Type B pancreatic cell (in vitro differentiated cells): ENCODE data around the gene PERM1. TPM values are rescaled to one million over a fixed set of nuclear protein-coding genes. Genes with fewer than 3 reads are reported as not detected.

Source experiments
- DNase-seq: peaks from one replicate; pipeline ENCODE4 v3.0.0; 2021; ENCODE audit warnings: mixed read lengths; ENCODE audit not compliant: unreplicated experiment; ENCODE audit errors: extremely low spot score
- H3K27ac Mint-ChIP-seq: 2 replicates; pipeline ENCODE4 v1.8.0; 2021; ENCODE audit warnings: mild to moderate bottlenecking, mixed read lengths
- H3K27me3 Mint-ChIP-seq: 2 replicates; pipeline ENCODE4 v1.8.0; 2021; ENCODE audit warnings: mixed read lengths
- H3K36me3 Mint-ChIP-seq: 2 replicates; pipeline ENCODE4 v1.8.0; 2021; ENCODE audit warnings: mixed read lengths
- H3K4me1 Mint-ChIP-seq: one replicate; pipeline ENCODE4 v1.8.0; 2021; ENCODE audit warnings: mixed read lengths; ENCODE audit not compliant: unreplicated experiment
- H3K4me3 Mint-ChIP-seq: 2 replicates; pipeline ENCODE4 v1.8.0; 2021; ENCODE audit warnings: mild to moderate bottlenecking, mixed read lengths
- H3K9me3 Mint-ChIP-seq: 2 replicates; pipeline ENCODE4 v1.8.0; 2021; ENCODE audit warnings: mixed read lengths
- total RNA-seq: library from RNA; stranded (reverse); gene quantifications from 2 replicates; pipeline ENCODE4 v1.2.1, GENCODE V29; 2021; ENCODE audit warnings: low replicate concordance
- TF ChIP-seq, protein P1 (sequence below): fragments of 200-600 bp; sonication (generic); conservative IDR thresholded peaks from 2 replicates; pipeline ENCODE4 v1.5.0; 2021; ENCODE audit warnings: antibody characterized with exemption, mild to moderate bottlenecking

Gene PERM1
- total RNA-seq, 1 donor from 2014 or later = 0.34 TPM

DNA sequence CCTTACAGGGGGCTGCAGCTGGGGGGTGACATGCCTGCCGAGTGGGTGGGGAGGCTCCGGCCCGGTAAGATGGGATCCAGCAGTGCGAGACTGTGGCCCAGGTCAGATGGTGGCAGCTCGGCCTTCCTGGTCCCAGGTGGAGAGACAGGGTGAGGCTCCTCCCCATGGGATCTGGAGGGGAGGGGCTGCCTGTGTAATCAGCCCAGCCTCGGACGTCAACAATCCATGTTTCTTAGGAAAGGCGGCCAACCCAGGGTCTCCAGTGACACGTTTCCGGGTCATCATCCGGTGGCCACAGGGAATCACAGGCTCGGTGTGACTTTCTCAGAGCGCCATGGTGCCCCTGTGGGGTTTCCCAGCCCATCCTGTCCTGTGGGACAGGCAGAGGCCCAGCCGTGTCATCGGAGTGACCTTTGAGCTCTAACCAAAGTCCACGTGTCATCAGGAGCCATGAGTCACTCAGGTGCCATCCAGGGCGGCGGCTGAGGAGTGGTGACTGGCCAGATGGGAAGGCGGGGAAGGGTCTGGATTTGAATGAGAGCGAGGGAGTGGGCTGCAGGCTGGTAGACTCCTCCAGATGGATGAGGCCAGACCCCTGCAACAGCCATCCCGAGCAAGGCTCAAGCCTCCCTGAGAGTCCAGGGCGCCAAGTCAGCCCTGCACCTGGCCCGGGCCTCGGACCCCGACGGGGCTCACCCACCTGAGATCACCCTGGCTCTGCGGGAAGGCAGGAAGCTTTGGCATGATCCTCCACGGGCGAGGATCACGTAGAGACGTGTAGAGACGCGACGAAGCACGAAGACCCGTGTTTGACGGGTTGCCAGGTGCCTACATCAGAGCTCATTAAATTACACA, 24.6 kb upstream of the PERM1 start:
- TF ChIP-seq, protein P1, sequence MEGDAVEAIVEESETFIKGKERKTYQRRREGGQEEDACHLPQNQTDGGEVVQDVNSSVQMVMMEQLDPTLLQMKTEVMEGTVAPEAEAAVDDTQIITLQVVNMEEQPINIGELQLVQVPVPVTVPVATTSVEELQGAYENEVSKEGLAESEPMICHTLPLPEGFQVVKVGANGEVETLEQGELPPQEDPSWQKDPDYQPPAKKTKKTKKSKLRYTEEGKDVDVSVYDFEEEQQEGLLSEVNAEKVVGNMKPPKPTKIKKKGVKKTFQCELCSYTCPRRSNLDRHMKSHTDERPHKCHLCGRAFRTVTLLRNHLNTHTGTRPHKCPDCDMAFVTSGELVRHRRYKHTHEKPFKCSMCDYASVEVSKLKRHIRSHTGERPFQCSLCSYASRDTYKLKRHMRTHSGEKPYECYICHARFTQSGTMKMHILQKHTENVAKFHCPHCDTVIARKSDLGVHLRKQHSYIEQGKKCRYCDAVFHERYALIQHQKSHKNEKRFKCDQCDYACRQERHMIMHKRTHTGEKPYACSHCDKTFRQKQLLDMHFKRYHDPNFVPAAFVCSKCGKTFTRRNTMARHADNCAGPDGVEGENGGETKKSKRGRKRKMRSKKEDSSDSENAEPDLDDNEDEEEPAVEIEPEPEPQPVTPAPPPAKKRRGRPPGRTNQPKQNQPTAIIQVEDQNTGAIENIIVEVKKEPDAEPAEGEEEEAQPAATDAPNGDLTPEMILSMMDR = no peak
- Mint-ChIP-seq H3K27me3 (peaks cover 12% of the 10 kb centered on the region), H3K27ac (peak overlapping the region; percentile 66), H3K36me3 (no peaks in the 10 kb centered on the region), H3K4me1 (peaks cover 11% of the 10 kb centered on the region), H3K9me3 (no peaks in the 10 kb centered on the region), H3K4me3 (no peak overlapping the region)
- DNase-seq = no peak

DNA sequence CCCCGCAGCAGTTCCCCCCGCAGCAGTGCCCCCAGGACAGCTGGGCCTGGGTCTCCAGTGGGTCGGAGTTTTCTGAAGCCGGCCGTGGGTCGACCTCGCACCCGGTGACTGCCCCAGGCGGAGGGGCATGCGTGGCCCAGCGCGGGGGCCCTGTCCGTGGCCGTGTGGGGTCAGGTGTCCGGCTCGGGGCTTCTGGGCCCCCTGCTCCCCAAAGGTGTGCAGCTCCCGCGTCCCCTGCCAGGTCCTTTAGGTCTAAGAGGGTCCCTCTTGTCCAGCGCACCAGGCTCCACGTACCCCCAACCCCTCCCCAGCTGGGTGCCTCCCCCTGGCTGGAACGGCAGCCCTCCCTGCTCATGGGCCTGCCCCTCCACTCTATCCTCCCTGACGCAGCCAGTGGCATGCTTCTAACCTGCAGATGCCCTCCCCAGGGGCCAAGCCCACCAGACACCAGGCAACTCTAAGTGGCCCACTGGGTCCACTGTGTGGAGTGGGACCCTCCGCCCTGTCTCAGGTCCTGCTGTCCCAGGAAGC, 23.9 kb upstream of the PERM1 start:
- Mint-ChIP-seq H3K9me3 (no peaks in the 10 kb centered on the region), H3K4me3 (no peak overlapping the region), H3K27ac (peak overlapping the region; percentile 66), H3K36me3 (no peaks in the 10 kb centered on the region), H3K4me1 (peaks cover 12% of the 10 kb centered on the region), H3K27me3 (peaks cover 13% of the 10 kb centered on the region)
- TF ChIP-seq, protein P1 = no peak
- DNase-seq = no peak

DNA sequence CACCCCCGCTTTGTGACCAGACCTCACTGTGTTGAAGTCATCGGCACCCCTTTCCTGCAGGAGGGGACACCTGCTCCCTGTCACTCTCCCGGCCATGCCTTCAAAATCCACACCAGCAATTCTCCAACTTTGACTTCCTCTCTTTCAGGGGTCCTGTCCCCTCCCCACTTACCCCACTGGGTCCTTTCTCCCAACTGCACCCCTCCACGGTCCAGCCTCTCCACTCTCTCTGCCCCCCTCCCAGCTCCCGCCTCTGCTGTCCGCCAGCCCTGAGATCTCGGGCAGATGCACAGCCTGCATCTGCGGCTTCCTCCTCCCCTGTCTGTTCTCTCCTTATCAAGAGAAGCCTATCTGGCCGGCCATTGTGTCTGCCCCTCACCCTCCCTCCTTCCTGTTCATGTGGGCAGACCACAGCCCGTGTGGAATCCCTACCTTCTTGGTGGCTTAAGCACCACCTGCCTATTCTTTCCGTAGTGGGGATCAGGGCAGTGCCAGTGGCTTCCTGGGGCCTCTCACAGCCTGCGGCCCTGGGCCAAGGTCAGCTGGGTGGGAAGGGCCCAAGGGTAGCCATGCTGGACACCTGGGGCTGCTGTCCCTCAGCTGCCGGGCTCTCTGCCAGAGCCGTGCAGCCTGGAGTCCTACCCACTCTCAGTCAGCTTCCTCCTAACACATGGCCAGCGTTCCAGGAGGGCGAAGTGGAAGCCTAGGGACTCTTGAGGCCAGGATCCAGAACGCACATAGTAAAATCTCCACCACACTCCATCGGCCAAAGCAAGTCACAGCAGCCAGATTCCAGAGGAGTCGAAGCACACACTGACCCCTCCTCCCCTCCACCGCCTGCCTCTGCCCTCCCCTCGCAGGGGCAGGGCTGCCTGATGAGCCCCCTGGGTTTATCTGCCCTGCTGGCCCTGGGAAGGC, 23.1 kb upstream of the PERM1 start:
- Mint-ChIP-seq H3K36me3 (no peaks in the 10 kb centered on the region), H3K27me3 (peaks cover 15% of the 10 kb centered on the region), H3K27ac (peak overlapping the region; percentile 90), H3K9me3 (no peaks in the 10 kb centered on the region), H3K4me3 (peak overlapping the region; percentile 77), H3K4me1 (peaks cover 15% of the 10 kb centered on the region)
- TF ChIP-seq, protein P1 = no peak
- DNase-seq = no peak

DNA sequence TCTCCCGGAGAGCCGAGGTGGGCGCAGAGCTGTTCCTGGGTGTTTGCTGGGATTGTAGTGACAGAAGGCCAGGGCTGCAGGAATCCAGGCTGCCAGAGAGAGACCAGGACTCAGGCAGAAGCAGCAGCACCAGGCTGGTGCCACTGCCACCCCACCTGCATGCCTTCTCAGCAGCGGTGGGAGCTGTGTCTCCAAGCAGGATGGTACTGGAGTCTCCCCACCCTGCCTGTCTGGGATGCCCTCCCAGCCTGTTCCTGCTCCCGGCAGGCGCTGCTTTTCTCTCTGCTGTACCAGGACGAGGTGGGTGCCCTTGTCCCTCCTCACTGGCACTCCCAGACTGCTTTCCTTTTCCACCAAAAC, 22.5 kb upstream of the PERM1 start:
- Mint-ChIP-seq H3K36me3 (no peaks in the 10 kb centered on the region), H3K4me1 (peaks cover 15% of the 10 kb centered on the region), H3K27me3 (peaks cover 15% of the 10 kb centered on the region), H3K27ac (peak overlapping the region; percentile 90), H3K4me3 (peak overlapping the region; percentile 77), H3K9me3 (no peaks in the 10 kb centered on the region)
- DNase-seq = no peak
- TF ChIP-seq, protein P1 = no peak

DNA sequence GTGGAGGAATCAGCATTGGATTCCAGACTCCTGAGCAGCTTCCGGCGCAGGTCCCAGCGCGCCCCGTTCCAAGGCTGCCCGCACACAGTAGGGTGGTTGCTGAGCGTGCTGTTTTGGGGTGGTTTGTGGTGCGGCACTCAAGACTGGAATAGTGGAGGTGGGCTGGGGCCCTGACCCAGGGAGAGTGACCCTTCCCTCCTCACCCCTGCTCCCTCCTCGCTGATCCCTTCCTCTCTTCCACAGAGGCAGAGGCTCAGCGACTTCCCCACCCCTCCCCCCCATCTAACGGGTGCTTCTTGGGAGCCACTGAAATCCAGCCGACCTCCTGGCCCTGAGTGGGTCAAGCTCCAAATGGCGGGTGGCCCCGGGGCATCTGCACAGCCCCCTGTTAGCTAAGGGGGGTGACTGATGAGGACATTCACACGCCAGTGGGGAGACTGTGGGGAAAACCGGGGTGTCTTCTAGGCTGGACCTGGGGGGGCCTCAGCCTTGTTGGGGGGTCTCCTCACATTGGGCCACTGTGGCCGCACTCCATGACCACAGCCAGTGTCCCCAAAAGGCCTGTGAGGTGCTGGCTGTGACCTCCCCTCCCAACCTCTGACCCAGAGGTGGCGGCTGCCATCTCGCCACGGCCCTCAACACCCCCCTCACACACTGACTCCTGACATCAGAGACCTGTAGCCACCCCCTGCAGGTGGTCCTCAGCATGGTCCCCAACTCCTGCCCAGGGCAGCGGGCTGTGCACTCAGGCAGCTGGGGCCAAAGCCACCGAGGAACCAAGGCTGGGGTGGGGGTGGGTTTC, 21.9 kb upstream of the PERM1 start:
- no peak for DNase-seq
- H3K4me1 Mint-ChIP-seq = peaks cover 15% of the 10 kb centered on the region
- H3K4me3 Mint-ChIP-seq = peak overlapping the region; percentile 52
- H3K9me3 Mint-ChIP-seq = no peaks in the 10 kb centered on the region
- TF ChIP-seq, protein P1 = no peak
- peaks cover 15% of the 10 kb centered on the region for H3K27me3 Mint-ChIP-seq
- no peaks in the 10 kb centered on the region for H3K36me3 Mint-ChIP-seq
- no peak overlapping the region for H3K27ac Mint-ChIP-seq
